ENCODE measurements around the gene PRDM1. TPM values are rescaled to one million over a fixed set of nuclear protein-coding genes. Genes with fewer than 3 reads are reported as not detected.

Gene PRDM1
- total RNA-seq, 1 donor from 2014 or later: 19.6 TPM

- Mint-ChIP-seq H3K9me3 (ENCODE audit: unreplicated experiment) (no peaks in the 10 kb centered on the region), H3K36me3 (ENCODE audit: low read depth, unreplicated experiment) (peaks cover 11% of the 10 kb centered on the region), H3K4me1 (ENCODE audit: unreplicated experiment) (peaks cover 80% of the 10 kb centered on the region), H3K4me3 (ENCODE audit: unreplicated experiment) (no peak overlapping the region), H3K27ac (ENCODE audit: unreplicated experiment) (no peak overlapping the region), H3K27me3 (ENCODE audit: unreplicated experiment) (peaks cover 3% of the 10 kb centered on the region)
- no peak for TF ChIP-seq CTCF (IDR thresholded peaks at IDR 0.05; ENCODE audit: unreplicated experiment)
- no peak for DNase-seq (ENCODE audit: low spot score)
Observed at GRCh38 chr6:106092279-106092678, 6.1 kb downstream of the PRDM1 start.

GRCh38 chr6:106094261-106094963 lies 8.3 kb downstream of the PRDM1 start:
- peaks cover 80% of the 10 kb centered on the region for H3K4me1 Mint-ChIP-seq (ENCODE audit: unreplicated experiment)
- no peak for TF ChIP-seq CTCF (IDR thresholded peaks at IDR 0.05; ENCODE audit: unreplicated experiment)
- no peak for DNase-seq (ENCODE audit: low spot score)
- H3K9me3 Mint-ChIP-seq (ENCODE audit: unreplicated experiment): no peaks in the 10 kb centered on the region
- H3K4me3 Mint-ChIP-seq (ENCODE audit: unreplicated experiment): no peak overlapping the region
- peak overlapping the region; percentile 24 for H3K27ac Mint-ChIP-seq (ENCODE audit: unreplicated experiment)
- H3K36me3 Mint-ChIP-seq (ENCODE audit: low read depth, unreplicated experiment): peaks cover 22% of the 10 kb centered on the region
- peaks cover 8% of the 10 kb centered on the region for H3K27me3 Mint-ChIP-seq (ENCODE audit: unreplicated experiment)

- Mint-ChIP-seq H3K27me3 (ENCODE audit: unreplicated experiment) (peaks cover 8% of the 10 kb centered on the region), H3K4me3 (ENCODE audit: unreplicated experiment) (no peak overlapping the region), H3K4me1 (ENCODE audit: unreplicated experiment) (peaks cover 76% of the 10 kb centered on the region), H3K36me3 (ENCODE audit: low read depth, unreplicated experiment) (peaks cover 23% of the 10 kb centered on the region), H3K27ac (ENCODE audit: unreplicated experiment) (no peak overlapping the region), H3K9me3 (ENCODE audit: unreplicated experiment) (no peaks in the 10 kb centered on the region)
- DNase-seq (ENCODE audit: low spot score): no peak
- TF ChIP-seq CTCF (IDR thresholded peaks at IDR 0.05; ENCODE audit: unreplicated experiment): no peak
Observed at GRCh38 chr6:106094964-106095335, 8.8 kb downstream of the PRDM1 start.

- Mint-ChIP-seq H3K4me3 (ENCODE audit: unreplicated experiment) (peak overlapping the region; percentile 80), H3K27me3 (ENCODE audit: unreplicated experiment) (peaks cover 5% of the 10 kb centered on the region), H3K4me1 (ENCODE audit: unreplicated experiment) (peaks cover 77% of the 10 kb centered on the region), H3K27ac (ENCODE audit: unreplicated experiment) (peak overlapping the region; percentile 99), H3K36me3 (ENCODE audit: low read depth, unreplicated experiment) (peaks cover 30% of the 10 kb centered on the region), H3K9me3 (ENCODE audit: unreplicated experiment) (no peaks in the 10 kb centered on the region)
- no peak for TF ChIP-seq CTCF (IDR thresholded peaks at IDR 0.05; ENCODE audit: unreplicated experiment)
- DNase-seq (ENCODE audit: low spot score): no peak
Observed at GRCh38 chr6:106097411-106098231, 11.5 kb downstream of the PRDM1 start.
